T-cell (primary cell): ENCODE data around the gene P4HB. TPM values are rescaled to one million over a fixed set of nuclear protein-coding genes. Genes with fewer than 3 reads are reported as not detected.

Source experiments
- ATAC-seq, 4 experiments: fragments of 200-7000 bp in 3 of 4; fragments of 150-1000 bp in 1 of 4; cut with Tn5 transposase; replicated peaks in 1 of 4; 1 replicate in 3 of 4; 2 replicates in 1 of 4; pipeline ENCODE4 v1.10.0; 2021; ENCODE audit warnings: moderate library complexity in 3 of 4, mild to moderate bottlenecking in 2 of 4, moderate number of reproducible peaks in 1 of 4
- CTCF ChIA-PET, 2 donors: fragments of 300-600 bp; sonication (Branson Sonifier 250); formaldehyde crosslinking; loops; one replicate each; lab custom pipeline; 2022; ENCODE audit warnings: antibody characterized with exemption in 2 of 2; lab: Charles Lee
- POLR2A ChIA-PET, 2 donors: fragments of 300-600 bp; sonication (Branson Sonifier 250); formaldehyde crosslinking; loops; one replicate each; lab custom pipeline; 2022; ENCODE audit warnings: antibody characterized with exemption in 2 of 2; lab: Charles Lee
- DNase-seq, 35 experiments: peaks; one replicate each; pipeline versions ENCODE4 v3.0.0 to v3.0.0-alpha.2; 2013 to 2023
- H3K27ac ChIP-seq: one replicate; pipeline ENCODE4 v1.5.1; 2013; ENCODE audit warnings: low read length
- H3K27me3 ChIP-seq, 2 experiments: replicated peaks in 1 of 2; 1 replicate in 1 of 2; 2 replicates in 1 of 2; pipeline versions ENCODE4 v1.6.1 to v1.7.0; 2013; ENCODE audit warnings: low read length in 1 of 2, mixed read lengths in 1 of 2; ENCODE audit not compliant: control insufficient read depth in 2 of 2, insufficient read depth in 2 of 2; ENCODE audit errors: extremely low read depth in 1 of 2
- H3K36me3 ChIP-seq, 2 donors: 1 replicate in 1 of 2; 2 replicates in 1 of 2; pipeline versions ENCODE4 v1.6.1 to v1.7.0; 2013; ENCODE audit warnings: low read length in 1 of 2; ENCODE audit not compliant: control insufficient read depth in 2 of 2, insufficient read depth in 1 of 2; ENCODE audit errors: extremely low read depth in 1 of 2
- H3K4me1 ChIP-seq, 2 experiments: 1 replicate in 1 of 2; 2 replicates in 1 of 2; pipeline versions ENCODE4 v1.6.1 to v1.7.0; 2013; ENCODE audit warnings: low read length in 2 of 2, mixed read lengths in 1 of 2; ENCODE audit not compliant: insufficient read depth in 2 of 2, control insufficient read depth in 1 of 2; ENCODE audit errors: extremely low read depth in 1 of 2
- H3K4me3 ChIP-seq, 2 donors: 1 replicate in 1 of 2; 2 replicates in 1 of 2; pipeline versions ENCODE4 v1.5.1 to v1.7.0; 2013; ENCODE audit warnings: mild to moderate bottlenecking in 2 of 2, low read length in 1 of 2, moderate library complexity in 1 of 2; ENCODE audit not compliant: control insufficient read depth in 1 of 2; ENCODE audit errors: extremely low read depth in 1 of 2
- H3K9me3 ChIP-seq: 2 replicates; pipeline ENCODE4 v1.7.0; 2013
- H3K27ac Mint-ChIP-seq, 2 donors: one replicate each; pipeline ENCODE4 v1.8.0; 2020 to 2021; ENCODE audit warnings: mild to moderate bottlenecking in 2 of 2, mixed read lengths in 2 of 2
- H3K27me3 Mint-ChIP-seq, 2 donors: one replicate each; pipeline ENCODE4 v1.8.0; 2021 to 2022; ENCODE audit warnings: mixed read lengths in 2 of 2
- H3K36me3 Mint-ChIP-seq: one replicate; pipeline ENCODE4 v1.8.0; 2021; ENCODE audit warnings: mixed read lengths
- H3K4me1 Mint-ChIP-seq, 3 donors: one replicate each; pipeline ENCODE4 v1.8.0; 2020 to 2022; ENCODE audit warnings: mixed read lengths in 3 of 3, mild to moderate bottlenecking in 1 of 3
- H3K4me3 Mint-ChIP-seq, 3 donors: one replicate each; pipeline ENCODE4 v1.8.0; 2020 to 2022; ENCODE audit warnings: mild to moderate bottlenecking in 3 of 3, mixed read lengths in 3 of 3, moderate library complexity in 3 of 3
- H3K9me3 Mint-ChIP-seq, 3 donors: one replicate each; pipeline ENCODE4 v1.8.0; 2020 to 2022; ENCODE audit warnings: mixed read lengths in 3 of 3
- WGBS: methylation state at CpG from one replicate; pipeline ENCODE4 v1.1.5; 2013; ENCODE audit warnings: missing lambda C conversion rate; ENCODE audit not compliant: insufficient coverage; 5-methylcytosine and 5-hydroxymethylcytosine counted together
- total RNA-seq, 35 experiments: library from RNA in 6 of 35; stranded (reverse) in 6 of 35; fragments of 120-200 nt in 1 of 35; gene quantifications; one replicate each; pipeline versions ENCODE4 v1.2.1 to v1.2.4 and lab custom pipeline; 2013 to 2026

P4HB gene
- total RNA-seq, 5 donors from 2014 or later (not counting 1 experiment from before 2014, with no cell fraction given) = 228 to 324 (median 269) TPM

DNA sequence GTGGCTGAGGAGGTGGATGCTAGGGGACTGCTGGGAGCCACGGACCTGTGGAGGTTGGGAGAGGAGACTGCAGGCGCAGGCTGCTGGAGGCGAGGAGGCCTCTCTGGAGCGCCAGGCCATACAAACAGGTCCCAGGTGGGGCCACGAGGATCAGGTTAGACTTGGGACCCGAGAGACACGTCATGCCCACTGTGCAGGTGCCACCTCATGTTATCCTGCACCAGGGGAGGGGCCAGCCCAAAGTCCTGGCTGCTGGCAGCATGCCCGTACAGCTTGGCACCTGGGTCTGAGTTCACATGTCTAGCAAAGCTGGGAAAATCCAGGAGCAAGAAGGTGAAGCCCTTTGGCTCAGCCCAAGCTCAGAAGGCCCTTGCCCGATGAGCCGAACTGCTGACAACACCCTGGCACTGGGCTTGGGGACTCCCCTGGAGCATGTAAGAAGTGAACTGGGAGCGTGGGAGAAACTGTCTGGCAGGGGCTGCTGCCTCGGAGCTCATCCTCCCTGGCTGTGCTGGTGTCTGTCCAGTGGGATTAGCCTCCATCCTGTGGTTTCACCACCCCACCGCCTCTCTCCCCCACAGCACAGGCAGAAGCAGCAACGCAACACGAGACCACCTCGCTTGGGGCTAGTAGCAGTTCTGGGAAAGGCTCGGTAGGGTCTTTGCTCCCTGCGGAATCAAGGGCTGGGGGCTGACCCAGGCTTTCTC lies 5.6 kb upstream of the P4HB start:
- Mint-ChIP-seq H3K4me3 (no peak overlapping the region), H3K4me1 (peaks cover 39 to 52% (median 42%) of the 10 kb centered on the region in 3 donors), H3K9me3 (no peaks in the 10 kb centered on the region), H3K27ac (peak overlapping the region in 1 of 2 donors; percentile 55), H3K27me3 (no peaks in the 10 kb centered on the region), H3K36me3 (peaks cover 3% of the 10 kb centered on the region)
- H3K27me3 ChIP-seq = no peaks in the 10 kb centered on the region
- DNase-seq (no peak), ATAC-seq (no peak)
- no peak overlapping the region for H3K27ac ChIP-seq
- WGBS = 87% methylated on average over 15 of the region's 18 CpGs
- ChIA-PET POLR2A (no interaction called here), CTCF (no interaction called here)
- no peaks in the 10 kb centered on the region for H3K9me3 ChIP-seq
- peaks cover 10 to 66% of the 10 kb centered on the region in 2 experiments for H3K4me1 ChIP-seq
- no peak overlapping the region for H3K4me3 ChIP-seq
- peaks cover 15 to 40% of the 10 kb centered on the region in 2 donors for H3K36me3 ChIP-seq

DNA sequence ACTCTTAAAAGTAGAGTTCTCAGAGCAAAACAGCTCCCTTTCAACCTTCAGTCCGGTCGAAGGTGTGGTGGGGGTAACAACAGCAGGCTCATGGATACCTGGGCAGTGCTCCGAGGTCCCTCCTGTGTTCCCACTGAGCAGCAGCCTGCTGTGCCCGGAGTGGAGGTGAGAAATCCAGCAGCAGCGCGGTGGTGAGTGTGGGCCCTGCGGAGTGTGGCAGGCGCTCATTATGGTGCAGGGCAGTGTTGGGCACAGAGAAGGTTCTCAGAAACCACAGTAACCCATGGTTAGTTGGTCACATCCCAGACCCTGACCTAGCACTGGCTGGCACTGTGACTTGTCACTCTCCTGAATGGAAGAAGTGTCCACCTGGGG lies 5.0 kb upstream of the P4HB start:
- Mint-ChIP-seq H3K36me3 (peaks cover 3% of the 10 kb centered on the region), H3K4me1 (peaks cover 39 to 56% (median 41%) of the 10 kb centered on the region in 3 donors), H3K27ac (peak overlapping the region in 1 of 2 donors; percentile 55), H3K27me3 (no peaks in the 10 kb centered on the region), H3K9me3 (no peaks in the 10 kb centered on the region), H3K4me3 (no peak overlapping the region)
- no peak overlapping the region for H3K27ac ChIP-seq
- H3K9me3 ChIP-seq = no peaks in the 10 kb centered on the region
- POLR2A ChIA-PET = no interaction called here
- H3K4me3 ChIP-seq = no peak overlapping the region
- H3K36me3 ChIP-seq = peaks cover 15 to 40% of the 10 kb centered on the region in 2 donors
- WGBS = 95% methylated on average over 8 of the region's 8 CpGs
- no peaks in the 10 kb centered on the region for H3K27me3 ChIP-seq
- CTCF ChIA-PET = no interaction called here
- DNase-seq (no peak), ATAC-seq (no peak)
- peaks cover 10 to 64% of the 10 kb centered on the region in 2 experiments for H3K4me1 ChIP-seq

DNA sequence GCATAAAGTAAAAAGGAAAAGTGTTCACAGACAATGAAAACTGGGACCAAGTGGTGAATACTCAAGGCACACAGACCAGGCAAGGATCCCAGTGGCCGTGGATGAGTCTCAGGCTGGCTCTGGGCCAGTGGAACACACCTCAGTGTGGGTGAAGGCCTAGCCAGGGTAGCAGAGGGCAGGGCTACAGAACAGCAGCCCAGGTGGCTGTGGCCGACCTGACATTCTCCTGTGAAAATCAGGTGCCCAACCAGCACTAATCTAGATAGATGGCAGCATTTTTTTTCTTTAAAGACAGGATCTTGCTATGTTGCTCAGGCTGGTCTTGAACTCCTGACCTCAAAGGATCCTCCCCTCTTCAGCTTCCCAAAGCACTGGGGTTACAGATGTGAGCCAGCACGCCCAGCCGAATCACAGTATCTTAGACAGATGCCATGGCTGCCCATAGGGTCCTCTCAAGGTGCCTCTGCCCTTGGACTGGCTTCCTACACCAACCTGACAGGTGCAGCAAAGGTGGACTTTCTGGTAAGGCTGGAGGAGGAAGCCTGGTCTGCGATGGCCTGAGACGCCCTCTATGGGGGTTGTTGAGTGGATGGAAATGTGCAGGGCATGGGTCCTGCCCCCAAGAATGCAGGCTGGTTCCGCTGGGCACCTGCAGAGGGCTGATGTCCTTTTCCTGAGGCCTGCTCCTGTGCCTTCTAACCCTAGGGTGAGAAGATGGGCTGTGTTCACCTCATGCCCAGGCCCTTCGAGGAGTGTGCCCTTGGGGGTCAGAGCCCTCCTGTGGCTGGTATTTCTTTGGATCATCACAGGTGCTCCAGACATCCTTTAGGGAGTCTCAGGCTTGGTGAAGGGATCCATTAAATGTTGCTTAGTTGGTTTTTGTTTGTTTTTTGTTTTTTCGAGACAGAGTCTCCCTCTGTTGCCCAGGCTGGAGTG lies 3.8 kb upstream of the P4HB start:
- Mint-ChIP-seq H3K27me3 (no peaks in the 10 kb centered on the region), H3K36me3 (peaks cover 6% of the 10 kb centered on the region), H3K27ac (peak overlapping the region; percentile 15 to 28), H3K9me3 (no peaks in the 10 kb centered on the region), H3K4me3 (peak overlapping the region in 1 of 3 donors; percentile 66), H3K4me1 (peaks cover 36 to 53% (median 40%) of the 10 kb centered on the region in 3 donors)
- POLR2A ChIA-PET = no interaction called here
- Histone ChIP-seq H3K27ac (no peak overlapping the region), H3K9me3 (no peaks in the 10 kb centered on the region), H3K27me3 (no peaks in the 10 kb centered on the region), H3K4me3 (no peak overlapping the region), H3K36me3 (peaks cover 15 to 29% of the 10 kb centered on the region in 2 donors), H3K4me1 (peaks cover 10 to 61% of the 10 kb centered on the region in 2 experiments)
- no peak for ATAC-seq
- whole genome bisulfite sequencing = 92% methylated on average over 8 of the region's 9 CpGs
- CTCF ChIA-PET = no interaction called here
- no peak for DNase-seq

DNA sequence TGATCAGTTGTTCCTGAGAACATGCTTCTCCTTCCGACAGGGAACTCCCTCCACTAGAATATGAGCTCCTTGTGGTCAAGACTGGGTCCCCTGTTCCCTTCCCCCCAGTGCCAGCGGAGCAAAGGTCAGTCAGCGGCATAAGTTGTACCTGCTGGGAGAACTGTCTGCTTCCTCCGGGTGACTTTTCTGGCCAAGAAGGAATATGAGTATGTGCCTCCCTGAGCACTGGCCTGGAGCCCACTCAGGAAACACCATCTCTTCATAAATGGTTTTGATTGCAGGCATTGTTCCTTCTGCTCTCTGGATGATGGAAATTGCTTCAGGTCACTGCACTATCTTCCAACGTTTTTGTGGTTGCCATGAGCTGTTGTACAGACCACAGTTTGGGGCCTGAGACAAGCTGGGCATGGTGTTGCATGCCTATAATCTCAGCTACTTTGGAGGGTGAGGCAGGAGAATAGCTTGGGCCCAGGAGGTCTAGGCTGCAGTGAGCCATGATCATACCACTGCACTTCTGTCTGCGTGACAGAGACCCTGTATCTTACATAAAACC lies 2.9 kb upstream of the P4HB start:
- Histone ChIP-seq H3K4me1 (peaks cover 12 to 62% of the 10 kb centered on the region in 2 experiments), H3K4me3 (no peak overlapping the region), H3K27ac (peak overlapping the region; percentile 4), H3K27me3 (no peaks in the 10 kb centered on the region), H3K9me3 (no peaks in the 10 kb centered on the region), H3K36me3 (peaks cover 10 to 29% of the 10 kb centered on the region in 2 donors)
- ChIA-PET CTCF (no interaction called here), POLR2A (interaction anchor here in 1 of 2 donors (0.6 kb wide), 1 partner anchor 180 kb away, joined by 3 read pairs; the partner anchor contains the start of gene ARL16)
- Mint-ChIP-seq H3K36me3 (peaks cover 6% of the 10 kb centered on the region), H3K9me3 (no peaks in the 10 kb centered on the region), H3K27ac (peak overlapping the region; percentile 76 to 82), H3K4me1 (peaks cover 36 to 59% (median 49%) of the 10 kb centered on the region in 3 donors), H3K27me3 (no peaks in the 10 kb centered on the region), H3K4me3 (peak overlapping the region; percentile 44 to 66 (median 59))
- DNase-seq = no peak
- no peak for ATAC-seq
- WGBS = 57% methylated on average over 2 of the region's 6 CpGs

DNA sequence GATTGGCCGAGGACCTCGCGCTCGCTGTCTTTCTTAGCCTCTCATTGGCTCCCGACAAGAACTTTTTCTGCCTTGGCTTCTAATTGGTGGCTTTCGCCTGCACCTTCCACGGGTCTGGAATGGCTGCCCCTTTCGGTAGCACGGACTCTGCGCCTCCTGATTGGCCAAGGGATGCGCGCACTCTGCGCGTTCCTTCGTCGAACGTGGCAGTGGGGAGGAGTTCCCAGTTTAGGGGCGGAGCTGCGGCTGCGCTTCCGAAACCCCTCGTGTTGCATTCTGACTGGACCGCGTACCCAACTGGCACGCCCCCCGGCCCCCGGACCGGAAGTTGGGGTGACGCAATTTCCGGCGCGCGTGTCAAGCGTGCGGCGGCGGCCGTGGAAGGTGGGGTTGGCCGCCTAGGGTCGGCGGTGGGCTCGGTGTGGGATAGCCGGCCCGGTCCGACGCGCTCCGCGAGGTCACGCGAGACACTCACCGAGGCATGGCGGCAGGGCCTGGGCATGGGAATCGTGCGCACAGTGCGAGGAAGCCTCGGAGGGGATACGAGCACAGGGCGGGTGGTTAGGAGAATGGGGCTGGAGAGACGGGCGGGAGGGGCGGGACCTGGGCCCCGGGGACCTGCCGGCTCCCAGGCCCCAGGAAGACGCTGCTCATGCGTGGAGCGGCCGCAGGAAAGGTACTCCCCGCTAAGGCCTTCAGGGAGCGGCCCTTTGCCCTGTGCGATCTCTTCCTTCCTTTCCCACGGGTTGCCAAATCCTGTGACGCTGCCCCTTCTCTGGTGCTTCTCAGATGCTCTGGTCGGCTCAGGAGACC lies 627 bp upstream of the P4HB start:
- WGBS = under 1% methylated on average over 74 of the region's 74 CpGs
- CTCF ChIA-PET = interaction anchor here (0.7 kb wide), 2 partner anchors 58 to 190 kb away, joined by 3 to 5 read pairs; no protein-coding TSS in a partner anchor
- Histone ChIP-seq H3K4me3 (peak overlapping the region; percentile 67 to 71), H3K36me3 (peaks cover 12 to 28% of the 10 kb centered on the region in 2 donors), H3K27me3 (no peaks in the 10 kb centered on the region), H3K4me1 (peaks cover 10 to 50% of the 10 kb centered on the region in 2 experiments), H3K9me3 (no peaks in the 10 kb centered on the region), H3K27ac (peak overlapping the region; percentile 92)
- peak overlapping the region; percentile 84 to 88 (median 85) for H3K4me3 Mint-ChIP-seq
- peak overlapping the region; percentile 90 to 91 for H3K27ac Mint-ChIP-seq
- peaks cover 13% of the 10 kb centered on the region for H3K36me3 Mint-ChIP-seq
- no peaks in the 10 kb centered on the region for H3K27me3 Mint-ChIP-seq
- peaks cover 30 to 56% (median 46%) of the 10 kb centered on the region in 3 donors for H3K4me1 Mint-ChIP-seq
- H3K9me3 Mint-ChIP-seq = no peaks in the 10 kb centered on the region
- POLR2A ChIA-PET = no interaction called here
- ATAC-seq = peak; percentile 84 to 90 (median 86)
- DNase-seq = peak; percentile 98 to 100 (median 99)
